Neural cell (in vitro differentiated cells): ENCODE data around the gene TM2D3. TPM values are rescaled to one million over a fixed set of nuclear protein-coding genes. Genes with fewer than 3 reads are reported as not detected.

Experiments used
- H2AFZ ChIP-seq: fragments of 200-600, 300-800 bp; sonication (generic), shearing (Covaris generic); 2 replicates; pipeline ENCODE4 v1.6.0; 2014; ENCODE audit warnings: low read depth, mild to moderate bottlenecking, antibody characterized with exemption, low read length, moderate library complexity
- H3F3A ChIP-seq: fragments of 200-600 bp; shearing (Covaris generic); 2 replicates; pipeline ENCODE4 v1.6.1; 2016; ENCODE audit warnings: mild to moderate bottlenecking, moderate library complexity, mixed read lengths, antibody characterized with exemption, low read length; ENCODE audit not compliant: insufficient read depth, poor library complexity, severe bottlenecking
- H3K27ac ChIP-seq: fragments of 200-600, 300-800 bp; sonication (generic), shearing (Covaris generic); 2 replicates; pipeline ENCODE4 v1.5.1; 2014; ENCODE audit warnings: mild to moderate bottlenecking, low read length, moderate library complexity
- H3K27me3 ChIP-seq: fragments of 300-800, 200-600 bp; sonication (generic), shearing (Covaris generic); 2 replicates; pipeline ENCODE4 v1.6.0; 2014; ENCODE audit warnings: mild to moderate bottlenecking, low read depth, low read length, moderate library complexity; ENCODE audit not compliant: insufficient read depth
- H3K36me3 ChIP-seq: fragments of 300-800, 200-600 bp; sonication (generic), shearing (Covaris generic); 2 replicates; pipeline ENCODE4 v1.5.1; 2014; ENCODE audit warnings: mild to moderate bottlenecking, antibody characterized with exemption, low read length, moderate library complexity; ENCODE audit not compliant: insufficient read depth
- H3K4me2 ChIP-seq: fragments of 300-800, 200-600 bp; sonication (generic), shearing (Covaris generic); 2 replicates; pipeline ENCODE4 v1.6.0; 2014; ENCODE audit warnings: mild to moderate bottlenecking, low read length
- H3K4me3 ChIP-seq: fragments of 300-800, 200-600 bp; sonication (generic), shearing (Covaris generic); 2 replicates; pipeline ENCODE4 v1.5.1; 2014; ENCODE audit warnings: mild to moderate bottlenecking, low read length, moderate library complexity
- H3K79me2 ChIP-seq: fragments of 200-600 bp; shearing (Covaris generic); replicated peaks from 2 replicates; pipeline ENCODE4 v1.6.0; 2014; ENCODE audit warnings: mild to moderate bottlenecking, low read length, moderate library complexity; ENCODE audit not compliant: insufficient read depth
- H3K9ac ChIP-seq: fragments of 300-800, 200-600 bp; sonication (generic), shearing (Covaris generic); 2 replicates; pipeline ENCODE4 v1.6.1; 2016; ENCODE audit warnings: mild to moderate bottlenecking, low read length, mixed read lengths
- H3K9me2 ChIP-seq: fragments of 200-600 bp; shearing (Covaris generic); 2 replicates; pipeline ENCODE4 v1.6.1; 2016; ENCODE audit warnings: mild to moderate bottlenecking, low read length, mixed read lengths; ENCODE audit not compliant: insufficient read depth
- H3K9me3 ChIP-seq: fragments of 200-600, 300-800 bp; sonication (generic), shearing (Covaris generic); 2 replicates; pipeline ENCODE4 v1.6.1; 2016; ENCODE audit warnings: mild to moderate bottlenecking, mixed run types, low read length, moderate library complexity, mixed read lengths
- H4K20me1 ChIP-seq: fragments of 200-600 bp; shearing (Covaris generic); 2 replicates; pipeline ENCODE4 v1.6.1; 2016; ENCODE audit warnings: mild to moderate bottlenecking, mixed run types; ENCODE audit not compliant: insufficient read depth
- EP300 ChIP-seq: fragments of 450-650 bp; conservative IDR thresholded peaks from 2 replicates; pipeline ENCODE4 v1.6.1; 2014; ENCODE audit warnings: antibody characterized with exemption, mild to moderate bottlenecking, moderate library complexity; ENCODE audit not compliant: poor library complexity, severe bottlenecking
- EZH2 ChIP-seq: fragments of 200-600, 300-800 bp; shearing (Covaris generic), sonication (generic); IDR thresholded peaks from 2 replicates; pipeline ENCODE4 v1.6.1; 2014; ENCODE audit warnings: antibody characterized with exemption, low read length, borderline replicate concordance, mild to moderate bottlenecking; ENCODE audit not compliant: insufficient read depth, poor library complexity, severe bottlenecking
- MXI1 ChIP-seq: fragments of 450-650 bp; conservative IDR thresholded peaks from 2 replicates; pipeline ENCODE4 v1.6.1; 2014; ENCODE audit warnings: antibody characterized with exemption, mild to moderate bottlenecking; ENCODE audit not compliant: poor library complexity, severe bottlenecking
- POLR2AphosphoS5 ChIP-seq: IDR thresholded peaks from 2 replicates; pipeline ENCODE4 v1.6.1; 2012
- RAD21 ChIP-seq: fragments of 450-650 bp; conservative IDR thresholded peaks from 2 replicates; pipeline ENCODE4 v1.6.1; 2014; ENCODE audit warnings: antibody characterized with exemption, mild to moderate bottlenecking, moderate library complexity
- SMC3 ChIP-seq: fragments of 450-650 bp; conservative IDR thresholded peaks from 2 replicates; pipeline ENCODE4 v1.6.1; 2014; ENCODE audit warnings: antibody characterized with exemption, mild to moderate bottlenecking, moderate library complexity; ENCODE audit not compliant: poor library complexity
- TAF1 ChIP-seq: IDR thresholded peaks from 2 replicates; pipeline ENCODE4 v1.6.1; 2012; ENCODE audit warnings: low read depth
- polyA plus RNA-seq: library from polyadenylated mRNA; depleted of rRNA; stranded (reverse); fragments of >200 nt; gene quantifications from 2 replicates; pipeline ENCODE4 v1.2.3, GENCODE V29; 2014
- TF ChIP-seq, protein P1 (sequence below): fragments of 450-650 bp; IDR thresholded peaks from 2 replicates; pipeline ENCODE4 v1.5.1; 2014; ENCODE audit warnings: antibody characterized with exemption, mild to moderate bottlenecking, moderate library complexity; ENCODE audit not compliant: poor library complexity, severe bottlenecking
- TF ChIP-seq, protein P2 (sequence below): IDR thresholded peaks from 2 replicates; pipeline ENCODE4 v1.6.1; 2012; ENCODE audit warnings: borderline replicate concordance

Gene TM2D3
- polyA plus RNA-seq, 1 donor from 2014 or later: 343 TPM

DNA sequence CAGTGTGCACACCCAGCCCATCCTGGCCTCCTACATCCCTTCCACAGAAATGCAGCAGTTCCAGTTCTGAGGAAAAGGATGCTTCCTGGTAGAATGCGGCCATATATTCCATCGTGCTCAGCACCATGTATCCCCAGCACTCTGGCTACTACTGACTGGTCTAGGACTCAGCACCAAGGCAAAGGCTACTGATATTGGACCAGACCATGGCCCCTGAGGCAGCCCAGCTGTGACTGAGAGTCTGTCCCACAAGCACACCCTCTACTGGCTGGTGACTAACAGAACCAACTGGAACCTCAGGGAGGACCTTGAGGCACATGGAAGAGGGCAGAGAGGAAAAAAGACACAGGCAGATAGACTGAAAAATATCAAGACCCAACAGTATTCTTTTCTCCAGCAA lies 42.1 kb upstream of the TM2D3 start:
- H2AFZ ChIP-seq: no peak overlapping the region
- no peaks in the 10 kb centered on the region for H3K9me2 ChIP-seq
- no peaks in the 10 kb centered on the region for H3K79me2 ChIP-seq
- TF ChIP-seq TAF1 (no peak), POLR2AphosphoS5 (no peak), MXI1 (no peak), EZH2 (no peak), EP300 (no peak), SMC3 (no peak), RAD21 (no peak)
- TF ChIP-seq, protein P1, sequence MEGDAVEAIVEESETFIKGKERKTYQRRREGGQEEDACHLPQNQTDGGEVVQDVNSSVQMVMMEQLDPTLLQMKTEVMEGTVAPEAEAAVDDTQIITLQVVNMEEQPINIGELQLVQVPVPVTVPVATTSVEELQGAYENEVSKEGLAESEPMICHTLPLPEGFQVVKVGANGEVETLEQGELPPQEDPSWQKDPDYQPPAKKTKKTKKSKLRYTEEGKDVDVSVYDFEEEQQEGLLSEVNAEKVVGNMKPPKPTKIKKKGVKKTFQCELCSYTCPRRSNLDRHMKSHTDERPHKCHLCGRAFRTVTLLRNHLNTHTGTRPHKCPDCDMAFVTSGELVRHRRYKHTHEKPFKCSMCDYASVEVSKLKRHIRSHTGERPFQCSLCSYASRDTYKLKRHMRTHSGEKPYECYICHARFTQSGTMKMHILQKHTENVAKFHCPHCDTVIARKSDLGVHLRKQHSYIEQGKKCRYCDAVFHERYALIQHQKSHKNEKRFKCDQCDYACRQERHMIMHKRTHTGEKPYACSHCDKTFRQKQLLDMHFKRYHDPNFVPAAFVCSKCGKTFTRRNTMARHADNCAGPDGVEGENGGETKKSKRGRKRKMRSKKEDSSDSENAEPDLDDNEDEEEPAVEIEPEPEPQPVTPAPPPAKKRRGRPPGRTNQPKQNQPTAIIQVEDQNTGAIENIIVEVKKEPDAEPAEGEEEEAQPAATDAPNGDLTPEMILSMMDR: no peak
- TF ChIP-seq, protein P2, sequence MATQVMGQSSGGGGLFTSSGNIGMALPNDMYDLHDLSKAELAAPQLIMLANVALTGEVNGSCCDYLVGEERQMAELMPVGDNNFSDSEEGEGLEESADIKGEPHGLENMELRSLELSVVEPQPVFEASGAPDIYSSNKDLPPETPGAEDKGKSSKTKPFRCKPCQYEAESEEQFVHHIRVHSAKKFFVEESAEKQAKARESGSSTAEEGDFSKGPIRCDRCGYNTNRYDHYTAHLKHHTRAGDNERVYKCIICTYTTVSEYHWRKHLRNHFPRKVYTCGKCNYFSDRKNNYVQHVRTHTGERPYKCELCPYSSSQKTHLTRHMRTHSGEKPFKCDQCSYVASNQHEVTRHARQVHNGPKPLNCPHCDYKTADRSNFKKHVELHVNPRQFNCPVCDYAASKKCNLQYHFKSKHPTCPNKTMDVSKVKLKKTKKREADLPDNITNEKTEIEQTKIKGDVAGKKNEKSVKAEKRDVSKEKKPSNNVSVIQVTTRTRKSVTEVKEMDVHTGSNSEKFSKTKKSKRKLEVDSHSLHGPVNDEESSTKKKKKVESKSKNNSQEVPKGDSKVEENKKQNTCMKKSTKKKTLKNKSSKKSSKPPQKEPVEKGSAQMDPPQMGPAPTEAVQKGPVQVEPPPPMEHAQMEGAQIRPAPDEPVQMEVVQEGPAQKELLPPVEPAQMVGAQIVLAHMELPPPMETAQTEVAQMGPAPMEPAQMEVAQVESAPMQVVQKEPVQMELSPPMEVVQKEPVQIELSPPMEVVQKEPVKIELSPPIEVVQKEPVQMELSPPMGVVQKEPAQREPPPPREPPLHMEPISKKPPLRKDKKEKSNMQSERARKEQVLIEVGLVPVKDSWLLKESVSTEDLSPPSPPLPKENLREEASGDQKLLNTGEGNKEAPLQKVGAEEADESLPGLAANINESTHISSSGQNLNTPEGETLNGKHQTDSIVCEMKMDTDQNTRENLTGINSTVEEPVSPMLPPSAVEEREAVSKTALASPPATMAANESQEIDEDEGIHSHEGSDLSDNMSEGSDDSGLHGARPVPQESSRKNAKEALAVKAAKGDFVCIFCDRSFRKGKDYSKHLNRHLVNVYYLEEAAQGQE: no peak
- no peaks in the 10 kb centered on the region for H4K20me1 ChIP-seq
- H3K27ac ChIP-seq: no peak overlapping the region
- H3K9me3 ChIP-seq: no peaks in the 10 kb centered on the region
- H3K9ac ChIP-seq: no peak overlapping the region
- no peaks in the 10 kb centered on the region for H3F3A ChIP-seq
- H3K36me3 ChIP-seq: peaks cover 5% of the 10 kb centered on the region
- H3K27me3 ChIP-seq: no peaks in the 10 kb centered on the region
- no peak overlapping the region for H3K4me2 ChIP-seq
- no peak overlapping the region for H3K4me3 ChIP-seq

DNA sequence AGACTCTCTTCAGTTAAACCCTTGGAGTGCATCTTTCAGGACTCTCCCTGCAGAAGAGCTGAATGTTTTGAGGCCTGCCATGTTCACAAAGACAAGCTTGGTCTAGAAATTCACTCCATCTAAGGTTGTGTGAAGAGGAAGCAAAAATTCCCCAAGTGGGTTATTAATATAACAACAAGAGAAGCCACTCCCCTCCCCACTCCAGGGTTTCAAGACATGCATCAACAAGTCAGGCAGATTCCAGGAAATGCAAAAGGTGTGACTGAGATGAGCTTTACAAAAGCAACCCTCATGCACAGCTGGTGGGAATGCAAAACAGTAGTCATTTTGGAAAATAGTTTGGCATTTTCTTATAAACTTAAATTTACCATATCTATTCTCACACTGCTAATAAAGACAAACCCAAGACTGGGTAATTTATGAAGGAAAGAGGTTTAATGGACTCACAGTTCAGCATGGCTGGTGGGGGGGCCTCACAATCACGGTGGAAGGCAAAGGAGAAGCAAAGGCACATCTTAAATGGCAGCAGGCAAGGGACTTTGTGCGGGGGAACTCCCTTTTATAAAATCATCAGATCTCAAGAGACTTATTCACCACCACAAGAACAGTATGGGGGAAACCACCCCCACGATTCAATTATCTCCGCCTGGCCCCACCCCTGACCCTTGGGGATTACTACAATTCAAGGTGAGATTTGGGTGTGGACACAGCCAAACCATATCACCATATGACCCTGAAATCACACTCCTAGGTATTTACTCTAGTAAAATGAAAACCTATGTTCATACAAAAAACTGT lies 40.8 kb upstream of the TM2D3 start:
- Histone ChIP-seq H3F3A (no peaks in the 10 kb centered on the region), H3K4me3 (no peak overlapping the region), H3K4me2 (no peak overlapping the region), H4K20me1 (no peaks in the 10 kb centered on the region), H2AFZ (no peak overlapping the region), H3K9ac (no peak overlapping the region), H3K79me2 (no peaks in the 10 kb centered on the region), H3K9me2 (no peaks in the 10 kb centered on the region), H3K27ac (no peak overlapping the region), H3K36me3 (peaks cover 5% of the 10 kb centered on the region), H3K9me3 (no peaks in the 10 kb centered on the region), H3K27me3 (no peaks in the 10 kb centered on the region)
- TF ChIP-seq, protein P2: no peak
- TF ChIP-seq RAD21: no peak
- TF ChIP-seq POLR2AphosphoS5: no peak
- no peak for TF ChIP-seq EP300
- no peak for TF ChIP-seq TAF1
- TF ChIP-seq, protein P1: no peak
- TF ChIP-seq SMC3: no peak
- TF ChIP-seq MXI1: no peak
- TF ChIP-seq EZH2: no peak
